HepG2 (cell line): ENCODE measurements around the gene FAM174A. TPM values are rescaled to one million over a fixed set of nuclear protein-coding genes. Genes with fewer than 3 reads are reported as not detected.

Source experiments
- AHDC1 ChIP-seq: sonication (generic); formaldehyde crosslinking; IDR thresholded peaks from 2 replicates; pipeline ENCODE4 v1.5.1; 2020; ENCODE audit warnings: mild to moderate bottlenecking, missing genetic modification reagents, borderline replicate concordance
- ATF7 ChIP-seq, 2 experiments: fragments of 450-650 bp in 1 of 2; sonication (generic) in 1 of 2; formaldehyde crosslinking in 1 of 2; IDR thresholded peaks; 2 replicates each; pipeline versions ENCODE4 v1.4.0 to v1.6.1; 2016 to 2020; ENCODE audit warnings: antibody characterized with exemption in 1 of 2, mild to moderate bottlenecking in 1 of 2, missing genetic modification reagents in 1 of 2
- CREM ChIP-seq, 2 experiments: sonication (generic) in 1 of 2; formaldehyde crosslinking in 1 of 2; IDR thresholded peaks; 2 replicates each; pipeline versions ENCODE4 v1.4.0 to v1.6.1; 2016 to 2020; ENCODE audit warnings: antibody characterized with exemption in 1 of 2, mild to moderate bottlenecking in 1 of 2, missing genetic modification reagents in 1 of 2
- GABPB1 ChIP-seq: IDR thresholded peaks from 2 replicates; pipeline ENCODE4 v1.6.1; 2016; ENCODE audit warnings: mild to moderate bottlenecking, missing genetic modification reagents, moderate library complexity, missing compliant biosample characterization
- NFE2 ChIP-seq: sonication (generic); formaldehyde crosslinking; IDR thresholded peaks from 2 replicates; pipeline ENCODE4 v1.4.0; 2020; ENCODE audit warnings: missing genetic modification reagents
- SKI ChIP-seq: fragments of 450-650 bp; IDR thresholded peaks from one replicate; pipeline ENCODE4 v1.6.1; 2018; ENCODE audit warnings: mild to moderate bottlenecking; ENCODE audit not compliant: partially characterized antibody
- SMC3 ChIP-seq: IDR thresholded peaks from 2 replicates; pipeline ENCODE4 v1.6.1; 2011; ENCODE audit warnings: low read length, improper control_type of control experiment
- SP1 ChIP-seq, 2 experiments: fragments of 450-650 bp in 1 of 2; sonication (generic) in 1 of 2; formaldehyde crosslinking in 1 of 2; IDR thresholded peaks; 2 replicates each; pipeline versions ENCODE4 v1.4.0 to v1.6.1; 2016 to 2020; ENCODE audit warnings: missing genetic modification reagents in 1 of 2
- TOE1 ChIP-seq: sonication (generic); formaldehyde crosslinking; IDR thresholded peaks from 2 replicates; pipeline ENCODE4 v1.4.0; 2020; ENCODE audit warnings: mild to moderate bottlenecking, missing genetic modification reagents
- ZNF207 ChIP-seq: fragments of 450-650 bp; IDR thresholded peaks from 2 replicates; pipeline ENCODE4 v1.6.1; 2016; ENCODE audit warnings: antibody characterized with exemption, borderline replicate concordance
- ZNF44 ChIP-seq: sonication (generic); formaldehyde crosslinking; IDR thresholded peaks from 2 replicates; pipeline ENCODE4 v1.5.1; 2020; ENCODE audit warnings: mild to moderate bottlenecking, missing genetic modification reagents
- ZNF652 ChIP-seq: IDR thresholded peaks from 2 replicates; pipeline ENCODE4 v1.6.1; 2016; ENCODE audit warnings: low read depth, borderline replicate concordance
- ZNF678 ChIP-seq: sonication (generic); formaldehyde crosslinking; IDR thresholded peaks from 2 replicates; pipeline ENCODE4 v1.4.0; 2020; ENCODE audit warnings: mild to moderate bottlenecking, missing genetic modification reagents
- ZNF691 ChIP-seq: sonication (generic); formaldehyde crosslinking; IDR thresholded peaks from 2 replicates; pipeline ENCODE4 v1.4.0; 2020; ENCODE audit warnings: missing genetic modification reagents, low read depth, mild to moderate bottlenecking, borderline replicate concordance
- ZSCAN31 ChIP-seq: sonication (generic); formaldehyde crosslinking; IDR thresholded peaks from 2 replicates; pipeline ENCODE4 v1.5.0; 2020; ENCODE audit warnings: low read depth, mild to moderate bottlenecking, missing genetic modification reagents
- polyA plus RNA-seq, 8 experiments: library from polyadenylated mRNA; depleted of rRNA in 3 of 8; stranded (reverse) in 7 of 8; unstranded in 1 of 8; fragments of >200 nt; fragmentation: Illumina TruSeq in 4 of 8; extraction: Trizol in 4 of 8; gene quantifications; 2 replicates each; pipeline versions ENCODE4 v1.2.1 to v1.2.3, GENCODE V29; 2011 to 2016; ENCODE audit warnings: low read depth in 4 of 8, missing spikeins in 1 of 8, mixed read lengths in 1 of 8; ENCODE audit not compliant: insufficient read depth in 1 of 8
- total RNA-seq, 5 experiments: library from RNA; depleted of rRNA; stranded (reverse); fragments of >200 nt; fragmentation: Illumina TruSeq; extraction: Trizol; gene quantifications; 2 replicates each; pipeline ENCODE4 v1.2.3, GENCODE V29; 2016; ENCODE audit warnings: low read depth in 1 of 5

The FAM174A gene
- total and polyA plus RNA-seq, 2 of the 13 experiments (the other 11 are each of a cell fraction or from before 2014, with no cell fraction given) = 6.8 to 7.8 TPM

GRCh38 chr5:100535060-100536005 is at the start of gene FAM174A (continued):
- no peak for TF ChIP-seq SMC3
- no peak for TF ChIP-seq ZNF678 (CRISPR knock-in tag)
- TF ChIP-seq ZNF207 = no peak
- TF ChIP-seq ZNF691 (CRISPR knock-in tag) = peak; percentile 73
- TF ChIP-seq ZNF652 = no peak
- no peak for TF ChIP-seq SKI
- no peak for TF ChIP-seq ZSCAN31 (CRISPR knock-in tag)
- TF ChIP-seq GABPB1 (CRISPR knock-in tag) = peak; percentile 96
- no peak for TF ChIP-seq SP1 (IDR thresholded peaks at IDR 0.05)
- no peak for TF ChIP-seq SP1 (CRISPR knock-in tag; IDR thresholded peaks at IDR 0.05)
- no peak for TF ChIP-seq AHDC1
- TF ChIP-seq CREM (IDR thresholded peaks at IDR 0.05) = peak; percentile 95
- TF ChIP-seq CREM (CRISPR knock-in tag; IDR thresholded peaks at IDR 0.05) = peak; percentile 25; the same call in 1 of the 2 replicates
- TF ChIP-seq ATF7 (IDR thresholded peaks at IDR 0.05) = peak; percentile 94
- TF ChIP-seq ATF7 (CRISPR knock-in tag; IDR thresholded peaks at IDR 0.05) = peak; percentile 54; the same call in 1 of the 2 replicates
- TF ChIP-seq TOE1 (CRISPR knock-in tag) = no peak
- TF ChIP-seq NFE2 (CRISPR knock-in tag) = no peak
- no peak for TF ChIP-seq ZNF44 (CRISPR knock-in tag)
